Activated CD4-positive, alpha-beta T cell treated with anti-CD3 and anti-CD28 coated beads, Interleukin-2, amount 10 ng/mL, durations not matched to agents 7 days and 5 days (primary cell): Measurements from ENCODE around the gene NOB1. TPM values are rescaled to one million over a fixed set of nuclear protein-coding genes. Genes with fewer than 3 reads are reported as not detected.
"Not testable (repeated sequence)": the region's sequence is repeated elsewhere in the genome, so short reads cannot be mapped to it uniquely, and the experiment has no call there.

Experiments
- CTCF ChIA-PET: fragments of 350-600 bp; sonication (Branson Sonifier 250); formaldehyde crosslinking; loops from one replicate; lab custom pipeline; 2021; ENCODE audit warnings: antibody characterized with exemption; lab: Charles Lee
- POLR2A ChIA-PET: fragments of 350-600 bp; sonication (Branson Sonifier 250); formaldehyde crosslinking; loops from one replicate; lab custom pipeline; 2021; ENCODE audit warnings: antibody characterized with exemption; lab: Charles Lee
- DNase-seq: peaks from one replicate; pipeline ENCODE4 v3.0.0-alpha.2; 2020
- H3K27ac Mint-ChIP-seq: one replicate; pipeline ENCODE4 v1.8.0; 2021; ENCODE audit warnings: mild to moderate bottlenecking, moderate library complexity, mixed read lengths
- H3K27me3 Mint-ChIP-seq: one replicate; pipeline ENCODE4 v1.8.0; 2021; ENCODE audit warnings: mixed read lengths
- H3K36me3 Mint-ChIP-seq: one replicate; pipeline ENCODE4 v1.8.0; 2021; ENCODE audit warnings: low read depth, mixed read lengths
- H3K4me1 Mint-ChIP-seq: one replicate; pipeline ENCODE4 v1.8.0; 2021; ENCODE audit warnings: mixed read lengths
- H3K4me3 Mint-ChIP-seq: one replicate; pipeline ENCODE4 v1.8.0; 2021; ENCODE audit warnings: mild to moderate bottlenecking, moderate library complexity, mixed read lengths
- H3K9me3 Mint-ChIP-seq: one replicate; pipeline ENCODE4 v1.8.0; 2021; ENCODE audit warnings: mixed read lengths
- total RNA-seq, 2 experiments: library from RNA; stranded (reverse); gene quantifications; one replicate each; pipeline ENCODE4 v1.2.3, GENCODE V29; 2021

The NOB1 gene
- total RNA-seq, 2 experiments from 2014 or later = 60.5 to 62.5 TPM

- Mint-ChIP-seq H3K27me3 (no peaks in the 10 kb centered on the region), H3K36me3 (peaks cover 32% of the 10 kb centered on the region), H3K4me3 (peak overlapping the region; percentile 100), H3K9me3 (no peaks in the 10 kb centered on the region), H3K4me1 (peaks cover 33% of the 10 kb centered on the region), H3K27ac (peak overlapping the region; percentile 98)
- no peak for DNase-seq
- POLR2A ChIA-PET = interaction anchor here (0.7 to 1.5 kb wide), 4 partner anchors 9 to 43 kb away, joined by 3 to 6 read pairs (median 5); partner anchors contain the start of genes NQO1 and WWP2
- CTCF ChIA-PET = interaction anchor here (0.5 to 3.6 kb wide), 34 partner anchors 9 to 424 kb away, joined by 3 to 50 read pairs (median 4); partner anchors contain the start of genes NQO1, PDF and WWP2
These were observed 620 bp downstream of the NOB1 start for GRCh38 chr16:69754143-69754468.

GRCh38 chr16:69748694-69749345, 5.9 kb downstream of the NOB1 start:
- Mint-ChIP-seq H3K27me3 (no peaks in the 10 kb centered on the region), H3K4me3 (no peak overlapping the region), H3K36me3 (peaks cover 64% of the 10 kb centered on the region), H3K27ac (no peak overlapping the region), H3K9me3 (no peaks in the 10 kb centered on the region), H3K4me1 (peaks cover 18% of the 10 kb centered on the region)
- ChIA-PET POLR2A (no interaction called here), CTCF (interaction anchor here (2.0 kb wide), 1 partner anchor 22 kb away, joined by 6 read pairs; the partner anchor contains the start of gene NQO1)
- no peak for DNase-seq

- Mint-ChIP-seq H3K4me1 (peaks cover 3% of the 10 kb centered on the region), H3K9me3 (no peaks in the 10 kb centered on the region), H3K4me3 (no peak overlapping the region), H3K36me3 (peaks cover 64% of the 10 kb centered on the region), H3K27me3 (no peaks in the 10 kb centered on the region), H3K27ac (no peak overlapping the region)
- ChIA-PET POLR2A (no interaction called here), CTCF (interaction anchor here (0.6 to 2.0 kb wide), 3 partner anchors 12 to 157 kb away, joined by 3 to 6 read pairs (median 5); partner anchors contain the start of gene NQO1)
- DNase-seq = no peak
These were observed 7.6 kb downstream of the NOB1 start for GRCh38 chr16:69747115-69747514.

GRCh38 chr16:69745959-69746358, 8.8 kb downstream of the NOB1 start:
- H3K36me3 Mint-ChIP-seq = peaks cover 63% of the 10 kb centered on the region
- POLR2A ChIA-PET = no interaction called here
- H3K27ac Mint-ChIP-seq = no peak overlapping the region

GRCh38 chr16:69745232-69745612, 9.5 kb downstream of the NOB1 start:
- H3K36me3 Mint-ChIP-seq = peaks cover 61% of the 10 kb centered on the region
- H3K4me3 Mint-ChIP-seq = no peak overlapping the region
- no peak for DNase-seq
- no peaks in the 10 kb centered on the region for H3K9me3 Mint-ChIP-seq
- ChIA-PET POLR2A (no interaction called here), CTCF (interaction anchor here (0.6 to 1.5 kb wide), 5 partner anchors 8 to 778 kb away, joined by 3 to 6 read pairs (median 3); partner anchors contain the start of genes COG4, NOB1 and WWP2)
- no peak overlapping the region for H3K27ac Mint-ChIP-seq
- H3K27me3 Mint-ChIP-seq = no peaks in the 10 kb centered on the region
- no peaks in the 10 kb centered on the region for H3K4me1 Mint-ChIP-seq

More at GRCh38 chr16:69745959-69746358, 8.8 kb downstream of the NOB1 start:
- Mint-ChIP-seq H3K4me3 (no peak overlapping the region), H3K4me1 (no peaks in the 10 kb centered on the region), H3K27me3 (no peaks in the 10 kb centered on the region), H3K9me3 (no peaks in the 10 kb centered on the region)
- CTCF ChIA-PET = interaction anchor here (0.6 to 1.5 kb wide), 6 partner anchors 8 to 777 kb away, joined by 3 to 6 read pairs (median 4); partner anchors contain the start of genes COG4, NOB1 and WWP2
- DNase-seq = no peak

- ChIA-PET CTCF (interaction anchor here (1.0 to 1.5 kb wide), 3 partner anchors 8 to 18 kb away, joined by 3 to 6 read pairs (median 4); partner anchors contain the start of genes NOB1 and WWP2), POLR2A (no interaction called here)
- no peak for DNase-seq
- no peaks in the 10 kb centered on the region for H3K4me1 Mint-ChIP-seq
- no peak overlapping the region for H3K27ac Mint-ChIP-seq
- no peak overlapping the region for H3K4me3 Mint-ChIP-seq
- peaks cover 62% of the 10 kb centered on the region for H3K36me3 Mint-ChIP-seq
- no peaks in the 10 kb centered on the region for H3K9me3 Mint-ChIP-seq
- no peaks in the 10 kb centered on the region for H3K27me3 Mint-ChIP-seq
These were observed 10.1 kb downstream of the NOB1 start for GRCh38 chr16:69744363-69745231.

- Mint-ChIP-seq H3K4me1 (no peaks in the 10 kb centered on the region), H3K36me3 (peaks cover 44% of the 10 kb centered on the region), H3K4me3 (no peak overlapping the region), H3K27ac (no peak overlapping the region), H3K27me3 (no peaks in the 10 kb centered on the region), H3K9me3 (no peaks in the 10 kb centered on the region)
- POLR2A ChIA-PET = no interaction called here
- CTCF ChIA-PET = interaction anchor here (0.6 to 1.0 kb wide), 3 partner anchors 12 to 1095 kb away, joined by 3 to 6 read pairs (median 5); partner anchors contain the start of gene NOB1
- DNase-seq = no peak
These were observed 12.5 kb downstream of the NOB1 start for GRCh38 chr16:69741951-69742904.

- CTCF ChIA-PET = interaction anchor here (0.6 to 2.5 kb wide), 4 partner anchors 15 to 920 kb away, joined by 3 to 13 read pairs (median 5); partner anchors contain the start of gene NQO1
- DNase-seq = no peak
- H3K36me3 Mint-ChIP-seq = peaks cover 43% of the 10 kb centered on the region
These were observed 13.2 kb downstream of the NOB1 start for GRCh38 chr16:69741519-69741918.

GRCh38 chr16:69732101-69732500, 22.6 kb downstream of the NOB1 start:
- no peaks in the 10 kb centered on the region for H3K36me3 Mint-ChIP-seq
- no peak overlapping the region for H3K4me3 Mint-ChIP-seq
- H3K27ac Mint-ChIP-seq = no peak overlapping the region
- peaks cover 16% of the 10 kb centered on the region for H3K4me1 Mint-ChIP-seq
- POLR2A ChIA-PET = no interaction called here
- H3K27me3 Mint-ChIP-seq = no peaks in the 10 kb centered on the region
- no peaks in the 10 kb centered on the region for H3K9me3 Mint-ChIP-seq
- no peak for DNase-seq
- CTCF ChIA-PET = interaction anchor here (2.5 kb wide), 1 partner anchor 23 kb away, joined by 7 read pairs; the partner anchor contains the start of gene NOB1

More at GRCh38 chr16:69741519-69741918, 13.2 kb downstream of the NOB1 start:
- Mint-ChIP-seq H3K27me3 (no peaks in the 10 kb centered on the region), H3K4me3 (no peak overlapping the region), H3K27ac (no peak overlapping the region), H3K4me1 (no peaks in the 10 kb centered on the region), H3K9me3 (no peaks in the 10 kb centered on the region)
- POLR2A ChIA-PET = no interaction called here

- peaks cover 24% of the 10 kb centered on the region for H3K4me1 Mint-ChIP-seq
- DNase-seq, POLR2A ChIA-PET, H3K36me3 Mint-ChIP-seq, H3K27ac Mint-ChIP-seq, H3K27me3 Mint-ChIP-seq, H3K9me3 Mint-ChIP-seq, H3K4me3 Mint-ChIP-seq: not testable (repeated sequence)
- CTCF ChIA-PET = interaction anchor here (2.5 kb wide), 1 partner anchor 24 kb away, joined by 7 read pairs; the partner anchor contains the start of gene NOB1
These were observed 23.4 kb downstream of the NOB1 start for GRCh38 chr16:69731280-69731679.

GRCh38 chr16:69729030-69729429, 25.7 kb downstream of the NOB1 start:
- H3K9me3 Mint-ChIP-seq, H3K4me3 Mint-ChIP-seq, DNase-seq, POLR2A ChIA-PET, H3K27me3 Mint-ChIP-seq, H3K36me3 Mint-ChIP-seq: not testable (repeated sequence)
- CTCF ChIA-PET = interaction anchor here (7.9 kb wide), 1 partner anchor 25 kb away, joined by 50 read pairs; the partner anchor contains the start of gene NOB1
- H3K27ac Mint-ChIP-seq = peak overlapping the region; percentile 48
- H3K4me1 Mint-ChIP-seq = peaks cover 43% of the 10 kb centered on the region
